ENCODE results near the gene GBP7.
"Not testable (repeated sequence)": the region's sequence is repeated elsewhere in the genome, so short reads cannot be mapped to it uniquely, and the experiment has no call there.

GBP7 gene

DNA sequence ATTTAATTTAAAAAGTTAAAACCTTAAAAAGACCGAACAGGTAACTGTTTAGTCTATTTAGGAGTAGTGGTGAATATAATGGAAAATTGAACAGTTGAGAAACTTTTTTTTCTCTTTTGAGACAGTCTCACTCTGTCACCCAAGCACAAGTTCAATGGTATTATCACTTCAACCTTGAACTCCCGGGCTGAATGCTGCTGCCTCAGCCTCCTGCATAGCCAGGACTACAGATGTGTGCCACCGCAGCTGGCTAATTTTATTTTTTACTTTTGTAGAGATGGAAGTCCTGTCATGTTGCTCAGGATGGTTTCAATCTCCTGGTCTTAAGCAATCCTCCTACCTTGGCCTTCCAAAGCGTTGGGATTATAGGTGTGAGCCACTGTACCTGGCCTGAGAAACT, 33.6 kb downstream of the GBP7 start:
- no peak overlapping the region for H3K4me3 ChIP-seq (ENCODE audit: low read length)
- no peak for TF ChIP-seq CTCF (IDR thresholded peaks at IDR 0.05; ENCODE audit: insufficient read depth, low read depth, low read length, missing control alignments)
- DNase-seq (ENCODE audit: low read depth): no peak

- no peak for TF ChIP-seq CTCF (IDR thresholded peaks at IDR 0.05; ENCODE audit: insufficient read depth, low read depth, low read length, missing control alignments)
- H3K4me3 ChIP-seq (ENCODE audit: low read length): no peak overlapping the region
- DNase-seq (ENCODE audit: low read depth): no peak
These were observed 42.1 kb downstream of the GBP7 start for GRCh38 chr1:89133747-89134146.

DNA sequence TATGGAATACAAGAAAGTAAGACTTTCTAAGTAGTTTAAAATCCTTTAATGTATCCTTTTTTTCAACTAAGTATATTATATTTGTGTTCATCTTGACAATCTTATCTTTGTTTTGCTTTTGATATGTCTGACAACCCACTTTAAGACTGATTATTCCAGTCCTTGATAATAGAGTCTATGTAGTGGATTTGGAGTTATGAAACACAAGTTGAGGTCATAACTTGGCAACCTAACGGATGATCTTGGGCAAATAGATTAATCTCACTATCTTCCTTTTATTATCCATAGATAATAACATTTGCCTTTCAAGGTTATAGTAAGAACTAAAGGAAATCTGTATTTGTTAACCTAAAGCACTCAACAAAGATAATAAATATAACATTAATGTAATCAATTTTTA, 45.1 kb downstream of the GBP7 start:
- no peak overlapping the region for H3K4me3 ChIP-seq (ENCODE audit: low read length)
- TF ChIP-seq CTCF (IDR thresholded peaks at IDR 0.05; ENCODE audit: insufficient read depth, low read depth, low read length, missing control alignments): no peak
- no peak for DNase-seq (ENCODE audit: low read depth)

DNA sequence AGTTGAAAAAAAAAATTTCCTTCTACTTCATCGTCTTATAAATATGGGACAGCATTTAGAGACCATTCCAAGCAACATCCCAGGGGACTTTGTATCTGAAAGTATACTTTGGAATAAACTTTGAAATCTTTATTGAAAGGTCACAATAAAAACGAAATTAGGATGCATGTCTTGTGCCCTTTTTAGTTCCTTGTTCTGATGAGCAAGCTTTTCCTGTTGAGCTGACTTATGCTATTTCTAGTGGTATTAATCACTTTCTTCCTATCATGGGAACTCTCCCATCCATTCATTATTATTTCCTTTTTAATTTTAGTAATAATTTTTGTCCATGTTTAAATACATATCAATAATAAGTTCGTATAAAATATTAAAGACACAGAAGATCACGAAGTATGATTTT, 45.9 kb downstream of the GBP7 start:
- H3K4me3 ChIP-seq (ENCODE audit: low read length): no peak overlapping the region
- DNase-seq (ENCODE audit: low read depth): peak; percentile 4
- no peak for TF ChIP-seq CTCF (IDR thresholded peaks at IDR 0.05; ENCODE audit: insufficient read depth, low read depth, low read length, missing control alignments)

DNA sequence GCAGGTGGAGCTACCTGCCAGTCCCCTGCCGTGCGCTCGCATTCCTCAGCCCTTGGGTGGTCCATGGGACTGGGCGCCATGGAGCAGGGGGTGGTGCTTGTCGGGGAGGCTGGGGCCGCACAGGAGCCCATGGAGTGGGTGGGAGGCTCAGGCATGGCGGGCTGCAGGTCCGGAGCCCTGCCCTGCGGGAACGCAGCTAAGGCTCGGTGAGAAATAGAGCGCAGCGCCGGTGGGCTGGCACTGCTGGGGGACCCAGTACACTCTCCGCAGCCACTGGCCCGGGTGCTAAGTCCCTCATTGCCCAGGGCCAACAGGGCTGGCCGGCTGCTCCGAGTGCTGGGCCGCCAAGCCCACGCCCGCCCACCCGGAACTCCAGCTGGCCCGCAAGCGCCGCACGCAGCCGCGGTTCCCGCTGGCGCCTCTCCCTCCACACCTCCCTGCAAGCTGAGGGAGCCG, 47.8 kb downstream of the GBP7 start:
- not testable (repeated sequence) for H3K4me3 ChIP-seq (ENCODE audit: low read length); DNase-seq (ENCODE audit: low read depth)

DNA sequence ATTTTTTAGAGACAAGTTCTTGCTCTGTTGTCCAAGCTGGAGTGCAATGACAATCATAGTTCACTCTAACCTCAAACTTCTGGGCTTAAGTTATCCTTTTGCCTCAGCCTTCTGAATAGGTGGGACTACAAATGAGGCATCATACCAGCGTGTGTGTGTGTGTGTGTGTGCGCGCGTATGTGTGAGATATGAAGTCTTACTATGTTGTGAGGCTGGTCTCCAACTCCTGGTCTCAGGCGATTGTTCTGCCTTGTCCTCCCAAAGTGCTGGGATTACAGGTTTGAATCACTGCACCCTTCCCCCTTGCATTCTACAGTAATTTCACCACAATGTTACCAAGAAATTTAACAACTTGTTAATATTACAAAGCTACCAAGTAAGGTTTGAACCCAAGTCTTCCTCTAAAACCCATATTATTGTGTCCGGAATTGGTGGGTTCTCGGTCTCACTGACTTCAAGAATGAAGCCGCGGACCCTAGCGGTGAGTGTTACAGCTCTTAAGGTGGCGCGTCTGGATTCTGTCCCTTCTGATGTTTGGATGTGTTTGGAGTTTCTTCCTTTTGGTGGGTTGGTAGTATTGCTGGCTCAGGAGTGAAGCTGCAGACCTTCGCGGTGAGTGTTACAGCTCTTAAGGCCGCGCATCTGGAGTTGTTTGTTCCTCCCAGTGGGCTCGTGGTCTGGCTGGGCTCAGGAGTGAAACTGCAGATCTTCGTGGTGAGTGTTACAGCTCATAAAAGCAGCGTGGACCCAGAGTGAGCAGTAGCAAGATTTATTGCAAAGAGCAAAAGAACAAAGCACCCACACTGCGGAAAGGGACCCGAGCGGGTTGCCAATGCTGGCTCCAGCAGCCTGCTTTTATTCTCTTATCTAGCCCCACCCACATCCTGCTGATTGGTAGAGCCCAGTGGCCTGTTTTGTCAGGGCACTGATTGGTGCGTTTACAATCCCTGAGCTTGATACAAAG, 48.9 kb downstream of the GBP7 start:
- DNase-seq (ENCODE audit: low read depth): peak; percentile 2
- H3K4me3 ChIP-seq (ENCODE audit: low read length): not testable (repeated sequence)

- H3K4me3 ChIP-seq (ENCODE audit: low read length): peak within 1 kb of the TSS; percentile 14
- TF ChIP-seq CTCF (IDR thresholded peaks at IDR 0.05; ENCODE audit: insufficient read depth, low read depth, low read length, missing control alignments): no peak
- DNase-seq (ENCODE audit: low read depth): peak; percentile 84
These were observed 49.8 kb downstream of the GBP7 start, which contains the start of gene GBP2 for GRCh38 chr1:89125913-89126580. Gene GBP2 (minus strand): TSS chr1:89126114. CDS start chr1:89121966, 4,148 bp downstream.

Measured in epithelial cell of esophagus (primary cell).